Activated effector memory CD4-positive, alpha-beta T cell treated with Interleukin-2 at 50 U/mL for 16 hours (primary cell): ENCODE results near the gene NF1.
"Not testable (repeated sequence)": the region's sequence is repeated elsewhere in the genome, so short reads cannot be mapped to it uniquely, and the experiment has no call there.

Experiments used
- DNase-seq: peaks from one replicate; pipeline ENCODE4 v3.0.0-alpha.2; 2020

The NF1 gene

DNA sequence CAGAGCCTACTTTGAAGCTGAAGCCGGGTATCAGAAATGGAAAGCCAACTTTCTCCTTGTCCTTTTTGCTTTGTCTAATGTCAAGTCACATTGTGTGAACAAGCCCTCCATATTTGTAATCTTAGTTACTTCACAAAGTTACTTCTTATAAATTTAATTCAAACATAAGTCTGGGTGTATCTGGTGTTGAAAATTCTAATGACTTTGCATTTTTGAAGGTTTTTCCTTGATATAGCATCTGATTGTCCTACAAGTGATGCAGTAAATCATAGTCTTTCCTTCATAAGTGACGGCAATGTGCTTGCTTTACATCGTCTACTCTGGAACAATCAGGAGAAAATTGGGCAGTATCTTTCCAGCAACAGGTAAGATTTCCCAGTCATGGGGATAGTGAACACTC is 165.4 kb downstream of the NF1 start:
- DNase-seq: no peak

DNA sequence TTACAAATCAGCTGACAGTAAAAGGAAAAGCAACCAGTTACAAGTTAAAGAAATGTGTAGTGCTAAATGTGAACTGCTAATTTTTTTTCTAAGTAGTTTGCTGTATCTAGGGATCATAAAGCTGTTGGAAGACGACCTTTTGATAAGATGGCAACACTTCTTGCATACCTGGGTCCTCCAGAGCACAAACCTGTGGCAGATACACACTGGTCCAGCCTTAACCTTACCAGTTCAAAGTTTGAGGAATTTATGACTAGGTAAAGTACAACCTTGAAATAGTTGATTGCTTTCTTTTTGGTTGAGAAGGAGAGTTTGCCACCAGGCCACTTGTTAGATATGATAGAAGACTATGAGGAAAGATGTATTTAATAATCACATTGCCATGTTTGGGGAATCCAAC is 166.8 kb downstream of the NF1 start:
- no peak for DNase-seq

DNA sequence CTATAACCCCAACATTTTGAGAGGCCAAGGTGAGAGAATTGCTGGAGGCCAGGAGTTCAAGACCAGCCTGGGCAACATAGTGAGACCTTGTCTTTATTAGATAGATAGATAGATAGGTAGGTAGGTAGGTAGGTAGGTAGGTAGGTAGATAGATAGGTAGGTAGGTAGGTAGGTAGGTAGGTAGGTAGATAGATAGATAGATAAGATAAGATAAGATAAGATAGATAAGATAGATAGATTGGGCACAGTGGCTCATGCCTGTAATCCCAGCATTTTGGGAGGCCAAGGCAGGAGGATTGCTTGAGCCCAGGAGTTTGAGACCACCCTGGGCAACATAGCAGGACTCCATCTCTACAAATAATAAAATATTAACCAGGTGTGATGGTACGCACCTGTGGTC is 168.1 kb downstream of the NF1 start:
- not testable (repeated sequence) for DNase-seq

DNA sequence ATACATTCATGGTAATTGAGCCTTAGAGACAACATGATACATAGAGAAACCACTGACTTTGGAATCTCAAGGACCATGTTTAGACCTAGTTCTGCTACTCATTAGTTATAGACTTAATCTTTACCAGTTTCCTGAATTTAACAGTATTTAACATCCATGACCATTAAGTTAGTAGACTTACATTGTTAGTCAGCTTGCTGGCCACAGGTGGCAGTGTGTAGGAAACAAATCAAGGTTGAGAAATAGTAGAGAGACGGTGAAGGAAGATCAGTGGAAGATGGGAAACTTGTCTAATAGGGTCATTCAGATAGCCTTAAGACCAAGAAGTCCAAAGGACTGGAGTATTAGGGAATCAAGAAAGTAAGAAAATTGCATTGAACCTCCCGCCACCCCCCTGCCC is 171.3 kb downstream of the NF1 start:
- no peak for DNase-seq

DNA sequence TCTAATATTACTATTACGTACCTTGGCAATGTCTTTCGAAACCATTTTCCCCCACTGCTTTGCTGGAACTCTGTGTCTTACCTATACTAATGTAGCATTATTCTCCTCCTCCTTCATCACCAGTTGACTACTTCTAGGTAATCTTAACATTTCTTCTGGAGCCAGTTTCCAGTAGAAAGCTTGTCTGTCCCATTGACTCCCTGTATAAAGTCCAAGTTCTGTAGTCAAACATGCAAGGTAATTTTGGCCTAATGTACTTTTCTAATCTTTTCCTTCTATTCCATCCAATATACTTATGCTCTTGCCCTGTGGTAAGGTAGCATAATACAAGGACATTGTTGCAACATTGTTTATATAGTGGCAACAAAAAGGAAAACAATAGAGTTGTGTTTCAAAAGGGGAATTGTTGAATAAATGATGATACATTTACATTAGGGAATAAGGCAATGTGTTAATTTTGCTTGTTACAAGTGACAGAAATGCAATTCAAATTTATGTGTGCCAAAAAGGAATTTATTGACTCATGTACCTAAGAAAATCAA is 174.3 kb downstream of the NF1 start:
- no peak for DNase-seq

DNA sequence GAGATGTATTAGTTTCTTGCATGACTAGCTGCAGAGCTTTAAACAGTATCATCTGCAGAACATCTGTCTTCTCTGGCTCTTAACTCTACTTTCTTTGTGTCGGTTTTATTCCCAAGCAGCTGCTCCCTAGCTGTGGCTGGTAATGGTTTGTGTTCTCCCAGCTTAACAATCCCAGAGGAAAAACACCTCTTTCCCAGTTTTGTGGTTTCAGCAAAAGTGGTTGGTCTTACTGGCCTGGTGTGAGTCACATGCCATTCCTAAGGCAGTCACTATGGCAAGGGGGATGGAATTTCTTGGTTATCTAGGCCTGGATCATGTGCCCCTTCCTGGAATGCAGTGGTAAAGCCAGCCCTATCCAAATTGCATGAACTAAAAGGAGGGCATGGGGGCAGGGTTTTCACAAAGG is 174.8 kb downstream of the NF1 start:
- no peak for DNase-seq

DNA sequence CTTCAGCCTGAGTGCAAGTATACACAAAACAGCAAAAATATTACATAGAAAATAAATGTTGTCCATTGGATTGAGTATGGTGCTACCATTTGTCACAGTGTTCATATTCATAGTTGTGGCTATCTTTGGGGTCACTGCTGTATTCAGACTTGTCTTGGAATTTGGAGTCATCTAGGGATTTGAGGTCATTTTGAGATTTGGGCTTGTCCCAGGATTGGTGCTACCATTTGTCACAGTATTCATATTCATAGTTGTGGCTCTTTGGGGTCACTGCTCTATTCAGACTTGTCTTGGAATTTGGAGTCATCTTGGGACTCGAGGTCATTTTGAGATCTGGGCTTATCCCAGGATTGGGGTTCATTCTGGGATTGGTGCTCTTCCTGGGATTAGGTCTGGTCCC is 177.5 kb downstream of the NF1 start:
- no peak for DNase-seq

DNA sequence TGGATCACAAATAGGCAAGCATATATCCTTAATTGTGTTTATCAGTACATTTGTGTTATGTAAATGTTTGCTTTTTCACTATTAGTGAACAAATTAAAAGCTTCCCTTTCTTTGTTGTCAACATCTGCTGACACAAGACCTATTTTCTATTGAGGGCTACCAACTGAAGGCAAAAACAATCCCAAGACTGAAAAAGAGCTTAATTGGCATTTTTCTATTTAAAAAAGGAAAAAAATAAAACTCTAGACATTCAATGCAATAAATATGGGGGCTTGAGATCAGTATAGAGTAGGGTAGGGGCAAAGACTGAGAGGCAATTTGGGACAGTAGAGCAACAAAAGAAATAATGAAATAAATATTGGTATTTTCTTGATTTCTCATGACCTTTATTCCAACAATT is 178.0 kb downstream of the NF1 start:
- DNase-seq: no peak

DNA sequence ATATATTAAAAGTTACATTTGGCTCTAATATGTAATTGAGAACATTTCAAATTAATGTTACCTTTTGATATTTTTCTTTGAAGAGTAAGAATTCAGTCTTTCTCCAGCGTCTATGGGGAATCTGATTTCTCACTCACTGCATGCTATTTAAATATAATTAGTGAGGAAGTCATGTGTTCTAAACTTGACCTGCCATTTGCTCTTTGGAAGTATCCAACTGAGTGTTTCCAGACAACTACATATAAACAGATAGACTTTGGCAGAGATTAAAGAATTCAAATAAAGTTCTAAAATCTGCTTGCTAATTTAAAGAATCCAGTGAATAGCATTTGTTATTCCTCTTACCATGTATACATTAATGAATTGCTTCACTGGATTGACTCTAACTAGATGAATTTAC is 178.7 kb downstream of the NF1 start:
- no peak for DNase-seq

DNA sequence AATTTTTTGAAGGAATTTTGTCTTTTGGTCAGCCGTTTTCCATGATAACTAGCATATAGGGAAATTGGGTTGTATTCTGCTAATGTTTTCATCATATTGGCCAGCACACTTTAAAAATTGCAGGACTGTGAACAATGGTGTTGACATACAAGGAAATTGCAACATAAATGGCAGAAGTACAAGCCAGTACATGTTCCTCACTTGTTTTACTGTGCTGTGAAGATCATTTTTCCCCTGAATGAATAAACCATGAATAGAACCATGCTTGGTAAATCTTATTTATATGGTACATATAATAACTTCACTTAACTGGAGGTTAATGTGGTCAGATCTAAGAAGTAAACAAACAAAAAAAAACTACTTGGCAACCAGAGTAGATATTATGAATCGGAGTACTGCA is 179.5 kb downstream of the NF1 start:
- no peak for DNase-seq

DNA sequence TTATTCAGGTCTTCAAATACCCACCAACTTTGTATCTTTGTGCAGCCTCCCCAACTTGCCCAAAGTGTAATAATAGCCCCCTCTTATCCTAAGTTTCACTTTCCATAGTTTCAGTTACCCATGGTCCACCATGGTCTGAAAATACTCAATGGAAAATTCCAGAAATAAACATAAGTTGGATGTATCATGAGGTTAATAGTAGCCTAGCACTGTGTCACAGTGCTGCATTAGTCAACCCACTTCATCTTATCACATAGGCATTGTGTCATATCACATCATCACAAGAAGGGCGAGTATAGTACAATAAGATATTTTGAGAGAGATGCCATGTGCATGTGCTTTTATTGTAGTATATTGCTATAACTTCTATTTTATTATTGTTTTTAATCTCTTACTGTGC is 180.3 kb downstream of the NF1 start:
- no peak for DNase-seq

DNA sequence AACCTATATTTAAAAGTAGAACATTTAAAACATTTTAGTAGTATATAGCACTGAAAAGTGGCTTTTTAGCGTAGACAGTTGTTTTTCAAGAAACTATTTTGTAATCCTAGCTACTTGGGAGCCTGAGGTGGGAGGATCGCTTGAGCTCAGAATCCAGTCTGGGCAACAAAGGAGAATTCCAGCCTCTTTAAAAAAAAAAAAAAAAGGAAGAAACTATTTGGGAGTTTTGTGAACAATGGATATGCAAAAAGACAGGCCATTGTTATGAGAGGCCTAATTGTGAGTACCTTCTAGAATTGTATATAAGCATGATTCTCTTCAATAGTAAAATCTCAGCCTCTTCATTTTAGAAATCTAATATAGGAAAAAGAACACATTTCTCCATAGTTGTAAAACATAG is 184.6 kb downstream of the NF1 start:
- no peak for DNase-seq

DNA sequence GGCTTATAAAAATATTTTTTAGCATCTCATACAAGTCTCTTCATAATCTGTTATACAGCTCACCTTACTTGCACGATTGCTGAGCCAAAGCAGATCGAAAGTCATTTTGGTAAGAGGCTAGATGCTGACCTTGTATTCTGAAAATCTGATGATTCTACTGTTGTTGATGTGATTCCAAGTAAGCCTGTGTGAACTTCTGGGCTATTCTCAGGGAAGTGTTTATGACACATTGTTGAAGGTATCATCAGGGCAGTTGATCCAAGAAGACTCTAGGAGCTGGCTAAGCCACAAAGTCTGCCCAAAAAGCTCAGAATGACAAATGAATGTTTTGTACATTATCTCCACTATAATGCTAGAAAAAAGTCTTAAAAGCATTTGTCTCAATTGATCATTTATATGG is 186.3 kb downstream of the NF1 start:
- no peak for DNase-seq

DNA sequence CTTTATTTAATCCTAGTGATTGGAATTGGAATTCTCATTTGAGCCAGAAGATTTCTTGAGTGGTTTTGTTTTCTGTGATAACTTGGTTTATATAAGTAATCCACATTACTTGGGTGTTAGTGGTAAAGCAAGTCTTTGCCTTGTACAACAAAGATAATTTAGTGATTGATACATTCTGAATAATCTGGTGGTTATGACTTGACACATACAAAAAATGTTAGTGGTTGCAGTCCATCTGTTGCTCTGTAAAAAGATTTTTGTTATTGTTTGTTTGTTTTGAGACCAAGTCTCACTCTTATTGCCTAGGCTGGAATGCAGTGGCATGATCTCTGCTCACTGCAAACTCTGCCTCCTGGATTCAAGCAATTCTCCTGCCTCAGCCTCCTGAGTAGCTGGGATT is 189.1 kb downstream of the NF1 start:
- DNase-seq: no peak

DNA sequence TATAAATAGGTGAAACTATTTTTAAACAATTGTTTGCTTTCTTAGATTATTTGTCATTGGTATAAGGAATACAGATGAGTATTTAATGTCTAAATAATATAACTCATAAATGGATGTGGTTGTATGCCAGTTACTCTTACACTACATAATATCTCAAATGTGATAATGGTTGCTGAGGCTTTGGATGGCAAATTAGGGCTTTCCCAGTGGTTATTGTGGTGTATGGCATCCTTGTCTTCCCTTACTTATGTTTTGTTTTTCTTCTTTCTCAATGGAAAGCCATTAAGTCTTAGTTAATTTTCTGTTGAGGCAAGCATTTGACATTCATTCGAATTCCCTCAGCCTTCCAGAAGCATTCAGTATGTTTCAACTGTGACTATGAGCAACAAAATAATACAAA is 191.8 kb downstream of the NF1 start:
- DNase-seq: no peak

DNA sequence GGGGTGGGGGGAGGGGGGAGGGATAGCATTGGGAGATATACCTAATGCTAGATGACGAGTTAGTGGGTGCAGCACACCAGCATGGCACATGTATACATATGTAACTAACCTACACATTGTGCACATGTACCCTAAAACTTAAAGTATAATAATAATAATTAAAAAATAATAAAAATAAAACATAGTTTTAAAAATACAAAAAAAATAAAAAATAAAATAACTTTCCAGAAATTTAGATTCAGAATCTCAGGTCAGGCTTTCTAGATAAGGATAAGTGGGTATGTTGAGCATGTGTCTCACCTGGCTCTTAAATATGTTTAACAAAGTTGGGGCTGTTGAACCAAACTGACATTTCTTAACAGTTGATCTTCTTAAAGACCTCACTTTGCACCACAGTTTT is 193.2 kb downstream of the NF1 start:
- not testable (repeated sequence) for DNase-seq

DNA sequence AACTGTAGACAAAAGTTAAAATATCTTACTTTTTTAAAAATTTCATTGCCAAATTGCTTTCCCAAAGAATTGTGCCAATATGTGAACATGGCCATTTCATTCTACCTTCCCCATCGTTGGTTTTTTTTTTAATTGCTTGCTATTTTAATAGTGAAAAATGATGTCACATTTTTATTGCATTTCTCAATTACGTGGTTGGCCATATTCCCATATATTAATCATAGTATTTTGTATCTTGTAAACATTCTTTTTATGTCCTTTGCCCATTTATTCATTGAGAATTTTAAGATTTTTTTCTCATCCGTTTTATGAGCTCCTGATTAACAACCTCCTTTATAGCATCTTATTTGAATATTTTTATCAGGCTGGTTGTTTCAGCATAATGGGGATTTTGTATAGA is 195.0 kb downstream of the NF1 start:
- no peak for DNase-seq

DNA sequence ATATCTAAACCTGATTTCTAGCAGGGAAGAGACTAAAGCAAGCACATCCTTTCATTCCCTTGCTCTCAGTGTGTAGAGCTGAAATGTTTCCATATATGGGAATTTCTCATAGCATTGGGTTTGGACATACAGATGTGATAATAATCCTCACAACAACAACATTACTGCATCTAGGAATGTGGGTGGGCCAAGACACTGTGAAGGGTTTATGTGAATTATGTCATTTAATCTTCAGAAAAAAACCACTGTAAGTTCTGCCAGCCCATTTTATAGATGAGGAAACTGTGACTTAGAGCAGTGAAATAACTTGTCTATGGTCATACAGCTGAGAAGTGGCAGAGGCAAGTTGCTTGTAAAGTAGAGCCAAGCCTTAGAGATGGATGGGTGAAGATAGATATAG is 197.0 kb downstream of the NF1 start:
- DNase-seq: no peak

DNA sequence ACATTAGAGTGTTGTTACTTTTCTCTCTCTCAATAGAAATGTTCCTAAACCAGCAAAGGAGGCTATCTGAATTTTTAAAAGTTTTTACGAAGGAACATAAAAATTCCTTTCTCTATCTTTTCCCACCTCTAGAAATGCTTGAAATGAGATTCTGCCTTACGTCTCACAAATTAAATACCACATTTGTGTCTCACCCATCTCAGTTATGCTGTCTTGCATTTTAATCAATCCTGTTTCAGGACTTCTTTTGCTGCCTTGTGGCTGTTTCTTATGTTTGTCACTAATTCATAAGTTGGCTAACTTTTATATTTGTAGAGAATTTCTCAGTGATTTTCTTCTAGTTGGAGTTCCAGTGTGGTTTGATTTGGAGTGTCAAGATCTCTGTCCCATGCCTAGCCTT is 198.8 kb downstream of the NF1 start:
- no peak for DNase-seq

DNA sequence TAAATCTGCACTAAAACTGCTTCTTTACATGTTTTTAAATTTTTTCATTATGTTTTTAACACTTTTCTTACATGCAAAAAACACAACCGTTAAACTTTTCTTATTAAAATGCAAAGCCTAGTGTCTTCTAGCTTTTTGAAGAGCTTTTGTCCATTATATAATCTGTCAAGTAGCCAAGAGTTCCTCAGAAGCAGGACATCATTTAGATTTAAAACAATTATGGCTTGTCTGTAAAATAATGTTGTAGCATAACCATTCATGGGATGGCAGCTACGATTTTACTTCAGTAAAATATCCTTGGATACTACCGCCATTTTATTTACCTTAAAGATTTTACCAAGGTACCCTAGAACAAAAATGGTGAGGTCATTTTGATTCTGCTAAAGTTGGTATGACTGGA is 199.5 kb downstream of the NF1 start:
- DNase-seq: no peak

DNA sequence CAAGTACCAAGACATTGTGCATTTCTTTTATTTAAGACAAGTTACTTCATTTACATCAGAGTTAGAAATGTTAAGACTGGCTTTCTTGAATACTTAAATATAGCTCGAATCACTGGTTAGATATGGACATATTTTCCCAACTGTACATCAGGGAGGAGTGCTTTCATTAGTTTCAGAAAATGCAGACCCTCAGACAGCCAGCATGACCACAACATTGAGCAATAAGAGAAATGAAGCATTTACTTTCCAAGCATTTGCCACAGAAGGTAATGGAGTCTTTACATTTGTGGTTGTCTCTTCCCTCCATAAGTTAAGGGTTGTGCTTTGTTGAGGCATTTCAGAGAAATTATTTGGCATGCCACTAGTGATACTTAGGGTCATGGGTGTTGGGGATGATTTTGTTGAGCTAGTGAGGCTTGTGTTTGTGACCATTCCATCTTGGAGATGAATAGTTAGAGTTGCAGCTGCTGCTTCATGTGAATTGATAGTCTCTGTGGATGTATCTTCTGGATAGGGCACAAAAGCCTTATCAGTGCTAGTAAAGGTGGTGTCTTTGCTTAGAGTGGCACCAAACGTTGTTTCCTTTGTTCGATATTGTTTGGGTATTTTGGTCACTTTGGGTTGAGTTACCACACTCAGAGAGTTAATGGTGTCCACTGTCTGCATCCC is 200.2 kb downstream of the NF1 start:
- DNase-seq: no peak

DNA sequence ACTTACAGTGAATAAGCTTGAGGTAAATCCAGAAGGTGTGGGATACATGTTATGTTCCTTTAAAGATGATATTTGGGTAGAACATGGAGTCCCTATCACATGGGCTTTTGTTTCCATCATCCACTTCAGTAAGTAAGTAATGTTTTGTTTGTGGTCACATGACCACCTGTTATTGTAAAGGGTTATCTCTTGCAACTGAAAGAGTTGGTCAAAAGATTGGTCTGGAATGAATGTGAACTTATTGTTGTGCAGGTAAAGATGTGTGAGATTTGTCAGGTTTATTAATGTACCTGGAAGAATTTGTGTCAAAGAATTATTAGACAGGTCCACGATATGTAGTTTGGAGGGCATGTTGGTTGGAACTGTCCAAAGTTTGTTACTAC is 200.7 kb downstream of the NF1 start:
- no peak for DNase-seq

DNA sequence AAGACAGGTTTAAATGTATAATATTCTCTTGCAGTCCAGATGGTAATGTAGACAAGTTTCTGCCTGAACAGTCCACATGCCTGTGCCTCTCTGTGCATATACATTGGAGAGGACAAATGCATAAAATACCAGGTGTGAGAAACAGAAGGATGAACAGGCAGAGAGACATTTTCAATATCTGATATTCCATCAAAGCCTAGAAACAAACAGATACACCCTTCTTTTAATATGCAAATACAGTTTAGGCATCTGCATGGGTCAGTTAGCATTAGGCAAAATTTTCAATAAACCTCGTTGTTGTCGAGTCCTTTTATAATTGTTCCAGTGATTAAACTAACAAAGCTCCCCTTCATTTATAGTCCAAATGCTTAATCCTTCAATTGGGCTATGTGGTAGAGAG is 201.4 kb downstream of the NF1 start:
- DNase-seq: no peak

DNA sequence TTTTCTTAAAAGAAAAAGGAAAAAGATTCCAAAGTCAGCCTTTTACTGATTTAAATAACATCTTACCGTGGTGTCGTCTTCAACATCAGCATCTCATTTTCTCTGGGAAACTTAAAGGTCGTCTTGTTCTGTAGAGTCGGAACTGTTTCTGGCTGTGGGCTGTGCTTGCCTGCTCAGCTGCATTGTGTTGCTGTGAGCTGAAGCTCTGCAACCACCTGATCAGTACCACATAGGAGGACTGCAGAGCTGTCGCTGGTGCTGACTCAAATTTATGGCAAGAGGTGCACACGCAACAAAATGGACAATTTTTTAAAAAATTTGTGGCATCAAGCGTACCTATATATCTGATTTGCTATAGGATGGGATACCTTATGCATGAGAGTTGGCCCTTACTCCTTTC is 202.3 kb downstream of the NF1 start, which contains the start of gene OMG:
OMG (minus strand) TSS at position 150 of the 400 bp plus-strand sequence. CDS start 908 bp downstream, outside the sequence.
- no peak for DNase-seq

DNA sequence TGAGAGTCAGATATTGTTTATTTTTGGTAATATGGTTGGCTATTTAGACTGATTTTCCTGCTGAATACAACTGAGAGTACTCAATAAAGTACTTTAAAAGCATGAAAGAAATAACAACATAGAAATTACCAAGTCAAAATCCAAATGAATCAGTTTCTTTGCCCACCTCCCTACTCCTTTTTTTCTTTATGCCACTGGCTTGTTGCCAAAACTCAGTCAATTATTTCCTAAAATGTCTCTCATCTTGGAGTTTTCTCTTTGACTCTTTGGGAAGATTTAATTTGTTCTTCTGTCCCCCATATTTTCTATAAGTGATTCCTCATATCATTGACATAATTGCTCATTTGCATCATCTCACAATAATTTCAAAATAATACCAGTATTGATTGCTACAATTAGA is 204.8 kb downstream of the NF1 start:
- DNase-seq: no peak
